SHP77 treated with DMSO at 0.1 percent for 48 hours (cell line): ENCODE results near the gene MLLT3.
A peak's percentile ranks its signal among the peaks of the same experiment; 100 is the strongest.
"Not testable (repeated sequence)": the region's sequence is repeated elsewhere in the genome, so short reads cannot be mapped to it uniquely, and the experiment has no call there.

ENCODE experiments used
- DNase-seq: peaks from one replicate; lab custom pipeline; 2025; lab: John Stamatoyannopoulos, UW

MLLT3 gene

GRCh38 chr9:20622330-20623020 is at the start of gene MLLT3:
Gene MLLT3 (minus strand): TSS chr9:20622499.
- peak; percentile 50 for DNase-seq

GRCh38 chr9:20671635-20672034 is 49.3 kb upstream of the MLLT3 start:
- DNase-seq: no peak

- DNase-seq: no peak
These were observed 48.1 kb upstream of the MLLT3 start for GRCh38 chr9:20670395-20670794.

GRCh38 chr9:20664501-20664900 is 42.2 kb upstream of the MLLT3 start:
- DNase-seq: no peak

- DNase-seq: no peak
These were observed 40.8 kb upstream of the MLLT3 start for GRCh38 chr9:20663133-20663532.

- DNase-seq: no peak
These were observed 39.9 kb upstream of the MLLT3 start for GRCh38 chr9:20662156-20662555.

GRCh38 chr9:20659474-20659967 is 37.2 kb upstream of the MLLT3 start:
- no peak for DNase-seq

GRCh38 chr9:20658677-20659473 is 36.6 kb upstream of the MLLT3 start:
- no peak for DNase-seq

GRCh38 chr9:20658246-20658667 is 36.0 kb upstream of the MLLT3 start:
- DNase-seq: not testable (repeated sequence)

GRCh38 chr9:20651939-20652338 is 29.6 kb upstream of the MLLT3 start:
- DNase-seq: no peak

- no peak for DNase-seq
These were observed 28.5 kb upstream of the MLLT3 start for GRCh38 chr9:20650750-20651299.

GRCh38 chr9:20650313-20650712 is 28.0 kb upstream of the MLLT3 start:
- no peak for DNase-seq

GRCh38 chr9:20649381-20649780 is 27.1 kb upstream of the MLLT3 start:
- DNase-seq: no peak

GRCh38 chr9:20646656-20647055 is 24.4 kb upstream of the MLLT3 start:
- no peak for DNase-seq

GRCh38 chr9:20643660-20644059 is 21.4 kb upstream of the MLLT3 start:
- no peak for DNase-seq

- DNase-seq: no peak
These were observed 19.7 kb upstream of the MLLT3 start for GRCh38 chr9:20642045-20642444.

- no peak for DNase-seq
These were observed 18.3 kb upstream of the MLLT3 start for GRCh38 chr9:20640331-20641187.

- DNase-seq: no peak
These were observed 14.7 kb upstream of the MLLT3 start for GRCh38 chr9:20636888-20637440.

GRCh38 chr9:20634895-20635294 is 12.6 kb upstream of the MLLT3 start:
- DNase-seq: no peak

- no peak for DNase-seq
These were observed 10.4 kb upstream of the MLLT3 start for GRCh38 chr9:20632705-20633104.

GRCh38 chr9:20630241-20630943 is 8.1 kb upstream of the MLLT3 start:
- DNase-seq: no peak
